HG03135 (cell line): ENCODE data around the gene FAM234A.
"Not testable (repeated sequence)": the region's sequence is repeated elsewhere in the genome, so short reads cannot be mapped to it uniquely, and the experiment has no call there.

Experiments used
- ATAC-seq: cut with Tn5 transposase; IDR thresholded peaks from one replicate; pipeline ENCODE4 v1.9.1; 2021; ENCODE audit warnings: mild to moderate bottlenecking, moderate library complexity; ENCODE audit not compliant: unreplicated experiment

FAM234A gene

DNA sequence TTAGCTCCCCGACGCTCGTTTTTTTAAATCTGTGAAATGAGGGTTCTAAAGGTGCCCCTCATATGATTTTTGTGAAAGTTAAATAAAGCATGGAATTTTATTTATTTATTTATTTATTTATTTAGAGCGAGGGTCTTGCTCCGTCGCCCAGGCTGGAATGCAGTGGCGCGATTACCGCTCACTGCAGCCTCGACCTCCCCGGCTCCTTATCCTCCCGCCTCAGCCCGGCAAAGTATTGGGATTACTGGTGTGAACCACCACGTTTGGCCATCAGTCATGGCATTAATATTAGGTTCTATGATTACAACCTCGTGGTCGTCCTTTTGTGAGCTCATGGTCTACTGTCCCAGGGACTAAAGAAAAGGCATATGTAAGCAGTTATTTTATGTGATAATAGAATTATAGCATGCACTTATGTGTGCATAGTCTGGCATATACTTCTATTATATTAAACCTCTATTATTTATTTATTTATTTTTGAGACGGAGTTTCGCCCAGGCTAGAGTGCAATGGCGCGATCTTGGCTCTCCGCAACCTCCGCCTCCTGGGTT is 4.8 kb upstream of the FAM234A start:
- no peak for ATAC-seq

DNA sequence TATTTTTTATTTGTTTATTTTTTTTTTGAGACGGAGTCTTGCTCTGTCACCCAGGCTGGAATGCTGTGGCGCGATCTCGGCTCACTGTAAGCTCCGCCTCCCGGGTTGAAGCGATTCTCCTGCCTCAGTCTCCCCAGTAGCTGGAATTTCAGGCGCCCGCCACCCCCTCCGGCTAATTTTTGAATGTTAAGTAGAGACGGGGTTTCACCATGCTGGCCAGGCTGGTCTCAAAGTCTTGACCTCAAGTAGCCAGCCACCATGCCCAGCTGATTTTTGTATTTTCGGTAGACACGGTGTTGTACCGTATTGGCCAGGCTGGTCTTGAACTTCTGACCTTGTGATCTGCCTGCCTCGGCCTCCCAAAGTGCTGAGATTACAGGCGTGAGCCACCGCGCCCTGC is 4.3 kb upstream of the FAM234A start:
- ATAC-seq, result not testable (repeated sequence)

DNA sequence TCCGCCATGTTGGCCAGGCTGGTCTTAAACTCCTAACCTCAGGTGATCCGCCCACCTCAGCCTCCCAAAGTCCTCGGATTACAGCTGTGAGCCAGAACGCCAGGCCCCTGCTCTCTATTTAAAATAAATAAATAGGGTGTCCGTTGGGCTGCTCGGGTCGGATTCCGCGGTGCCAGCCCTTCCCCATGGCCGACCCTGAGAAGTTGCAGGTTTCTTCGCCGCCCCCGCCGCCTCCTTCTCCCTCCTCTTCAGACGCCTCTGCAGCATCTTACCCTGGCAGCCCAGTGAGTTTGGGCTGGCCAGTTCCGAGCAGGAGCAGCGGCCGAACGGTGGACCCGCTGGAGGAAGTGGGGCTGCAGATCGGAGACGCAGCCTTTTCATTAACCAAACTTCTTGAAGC is 3.7 kb upstream of the FAM234A start:
- ATAC-seq, result no peak

DNA sequence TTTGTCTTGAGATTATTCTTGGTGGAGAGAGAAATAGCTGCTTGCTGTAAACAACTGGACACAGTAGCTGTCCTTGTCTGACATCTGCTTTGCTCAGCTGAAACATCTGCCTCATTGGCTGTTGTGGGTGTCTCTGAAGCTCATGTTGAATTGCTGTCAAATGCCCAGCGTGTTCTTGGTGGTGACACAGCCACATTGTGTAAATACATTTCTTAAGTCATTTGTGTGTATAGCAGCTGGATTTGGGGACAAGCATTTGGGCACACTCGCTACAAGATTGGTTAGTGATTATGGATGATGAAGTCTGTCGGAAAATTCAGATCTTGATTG is 5.3 kb downstream of the FAM234A start:
- ATAC-seq, result no peak

DNA sequence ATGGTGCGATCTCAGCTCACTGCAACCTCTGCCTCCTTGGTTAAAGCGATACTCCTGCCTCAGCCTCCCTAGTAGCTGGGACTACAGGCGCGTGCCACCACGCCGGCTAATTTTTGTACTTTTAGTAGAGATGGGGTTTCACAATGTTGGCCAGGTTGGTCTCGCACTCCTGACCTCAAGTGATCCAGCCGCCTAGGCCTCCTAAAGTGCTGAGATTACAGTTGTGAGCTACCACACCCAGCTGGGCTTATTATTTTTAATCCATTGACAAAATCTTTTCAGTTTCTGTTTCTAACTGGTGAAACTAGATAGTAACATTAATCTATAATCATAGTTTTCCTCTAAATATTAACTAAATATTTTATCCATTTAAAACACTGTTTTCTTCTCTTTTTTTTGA is 5.9 kb downstream of the FAM234A start:
- no peak for ATAC-seq

DNA sequence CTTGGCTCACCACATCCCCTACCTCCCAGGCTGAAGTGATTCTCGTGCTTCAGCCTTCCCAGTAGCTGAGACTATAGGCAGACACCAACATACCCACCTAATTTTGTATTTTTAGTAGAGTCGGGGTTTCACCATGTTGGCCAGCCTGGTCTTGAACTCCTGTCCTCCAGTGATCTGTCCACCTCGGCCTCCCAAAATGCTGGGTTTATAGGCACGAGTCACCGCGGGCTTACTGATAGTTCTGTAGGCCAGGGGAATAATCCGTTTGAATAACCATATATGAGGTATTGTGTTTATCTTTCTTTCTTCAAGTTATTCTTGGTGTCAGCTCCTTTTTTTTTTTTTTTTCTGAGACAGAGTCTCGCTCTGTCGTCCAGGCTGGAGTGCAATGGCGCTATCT is 7.7 kb downstream of the FAM234A start:
- ATAC-seq, result no peak

DNA sequence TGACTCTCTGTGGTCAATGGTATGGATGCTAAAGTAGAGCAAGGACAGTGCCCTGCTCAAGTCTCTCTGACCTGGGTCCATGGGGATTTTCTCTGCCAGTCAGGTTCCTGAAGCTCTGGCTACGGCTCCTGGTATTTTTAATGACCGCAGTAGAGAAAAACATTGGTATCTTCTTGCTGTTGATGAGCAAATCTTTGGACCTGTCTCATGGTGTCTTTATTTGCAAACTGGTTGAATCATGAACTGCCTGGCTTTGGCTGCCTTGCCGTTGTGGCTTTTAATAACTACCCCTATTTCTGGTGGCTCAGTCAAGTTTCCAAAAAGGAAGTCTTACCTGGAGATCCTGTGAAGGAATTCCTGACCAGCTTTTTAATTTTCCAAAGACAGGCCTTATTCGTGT is 8.7 kb downstream of the FAM234A start:
- ATAC-seq, result no peak

DNA sequence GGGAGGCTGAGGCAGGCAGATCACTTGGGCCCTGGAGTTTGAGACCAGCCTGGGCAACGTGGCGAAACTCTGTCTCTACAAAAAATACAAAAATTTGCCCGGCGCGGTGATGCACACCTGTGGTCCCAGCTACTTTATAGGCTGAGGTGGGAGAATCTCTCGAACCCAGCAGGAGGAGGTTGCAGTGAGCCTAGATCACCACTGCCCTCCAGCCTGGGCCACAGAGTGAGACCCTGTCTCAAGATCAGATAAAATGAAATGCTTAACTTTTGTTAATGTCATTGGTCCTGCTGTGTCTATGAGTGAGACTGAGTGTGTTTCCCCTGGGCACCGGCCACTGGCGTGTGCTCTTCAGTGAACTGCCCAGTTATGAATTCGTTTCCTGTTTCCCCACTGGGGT is 10.5 kb downstream of the FAM234A start:
- no peak for ATAC-seq

DNA sequence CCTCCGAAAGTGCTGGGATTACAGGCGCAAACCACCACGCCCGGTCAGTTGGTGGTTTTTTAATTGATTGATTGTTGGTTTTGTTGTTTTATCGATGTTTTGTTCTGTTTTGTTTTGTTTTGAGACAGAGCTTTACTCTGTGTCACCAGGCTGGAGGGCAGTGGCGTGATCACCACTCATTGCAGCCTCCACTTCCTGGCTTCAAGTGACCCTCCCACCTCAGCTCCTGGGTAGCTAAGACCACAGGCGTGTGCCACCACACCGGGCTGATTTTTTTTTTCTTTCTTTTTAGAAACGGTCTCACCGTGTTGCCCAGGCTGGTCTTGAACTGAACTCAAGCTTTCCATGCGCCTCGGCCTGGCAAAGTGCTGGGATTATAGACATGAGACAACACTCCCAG is 12.4 kb downstream of the FAM234A start:
- no peak for ATAC-seq

DNA sequence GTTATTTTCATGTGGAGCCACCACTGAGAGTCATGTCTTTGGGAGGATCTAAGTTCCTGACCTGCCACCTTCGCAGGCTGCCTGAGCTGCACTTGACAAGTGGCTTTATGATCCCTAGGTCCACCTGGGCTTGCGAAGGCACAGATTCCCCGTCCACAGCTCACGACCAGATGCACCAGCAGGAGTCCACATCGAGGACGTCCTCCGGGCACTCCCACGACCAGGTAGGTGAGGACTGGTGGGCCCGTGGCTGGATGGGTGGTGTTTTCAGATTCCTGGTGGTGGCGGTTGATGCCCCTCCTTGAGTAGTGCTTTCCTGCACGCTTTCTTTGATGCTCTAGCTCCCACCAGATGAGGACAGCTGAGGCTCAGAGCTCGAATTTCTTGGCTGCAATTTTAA is 14.8 kb downstream of the FAM234A start:
- ATAC-seq, result no peak

DNA sequence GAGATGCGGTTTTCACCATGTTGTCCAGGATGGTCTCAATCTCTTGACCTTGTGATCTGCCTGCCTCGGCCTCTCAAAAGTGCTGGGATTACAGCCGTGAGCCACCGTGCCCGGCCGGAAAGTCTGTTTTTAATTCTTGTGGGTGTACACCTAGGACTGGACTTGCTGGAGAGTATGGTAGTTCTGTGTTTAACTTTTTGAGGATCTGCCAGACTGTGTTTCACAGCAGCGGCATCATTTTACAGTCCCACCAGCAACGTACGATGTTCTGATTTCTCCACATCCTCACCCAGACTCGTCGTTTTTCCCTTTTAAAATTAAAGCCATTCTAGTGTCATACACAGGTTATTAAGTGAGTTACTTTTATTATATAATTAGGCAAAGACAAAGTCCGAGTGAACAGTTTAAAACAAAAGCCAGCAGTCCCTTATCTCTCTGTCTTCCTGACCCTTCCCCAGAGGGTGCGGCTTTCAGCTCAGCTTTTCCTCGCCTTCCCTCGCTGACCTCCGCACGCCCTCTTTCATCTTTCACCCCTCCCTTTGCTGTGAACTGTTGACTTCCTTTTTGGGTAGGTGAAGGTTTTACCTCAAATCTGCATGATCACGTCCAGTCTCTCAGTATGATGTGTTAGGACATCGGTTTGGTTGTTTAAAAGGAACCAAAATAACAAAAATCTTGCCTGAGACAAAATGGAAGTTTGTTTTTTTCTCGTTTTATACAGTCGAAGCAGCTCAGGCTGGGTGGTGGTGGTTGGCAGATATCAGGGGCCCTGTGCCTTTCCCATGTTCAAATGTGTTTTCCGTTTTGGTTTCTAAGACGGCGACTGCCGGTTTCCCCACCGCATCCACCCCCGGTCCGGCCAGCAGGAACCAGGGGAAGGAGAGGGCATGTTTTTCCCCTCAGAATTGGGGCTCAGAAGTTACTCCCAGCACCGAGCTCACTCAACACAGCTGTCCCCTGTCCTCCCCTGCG is 18.0 kb downstream of the FAM234A start:
- no peak for ATAC-seq

DNA sequence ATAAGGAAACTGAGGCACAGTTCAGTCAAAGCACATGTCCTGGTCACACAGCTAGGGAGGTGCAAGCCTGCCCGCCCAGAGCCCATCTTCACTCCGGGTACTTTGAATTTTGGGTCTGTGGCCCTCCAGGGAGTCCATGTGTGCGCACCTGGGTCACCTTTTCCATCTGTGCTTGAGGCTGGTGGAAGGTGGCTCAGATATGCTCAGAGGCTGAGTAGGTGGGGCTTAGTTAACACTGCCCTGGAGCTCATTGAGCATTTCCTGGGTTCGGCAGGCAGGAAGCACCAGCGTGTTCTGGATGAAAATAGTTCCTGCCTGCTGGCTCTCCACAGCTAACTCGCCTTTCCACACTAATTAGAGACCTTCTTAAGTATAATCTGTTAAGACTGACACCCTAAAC is 19.2 kb downstream of the FAM234A start:
- ATAC-seq, result no peak

DNA sequence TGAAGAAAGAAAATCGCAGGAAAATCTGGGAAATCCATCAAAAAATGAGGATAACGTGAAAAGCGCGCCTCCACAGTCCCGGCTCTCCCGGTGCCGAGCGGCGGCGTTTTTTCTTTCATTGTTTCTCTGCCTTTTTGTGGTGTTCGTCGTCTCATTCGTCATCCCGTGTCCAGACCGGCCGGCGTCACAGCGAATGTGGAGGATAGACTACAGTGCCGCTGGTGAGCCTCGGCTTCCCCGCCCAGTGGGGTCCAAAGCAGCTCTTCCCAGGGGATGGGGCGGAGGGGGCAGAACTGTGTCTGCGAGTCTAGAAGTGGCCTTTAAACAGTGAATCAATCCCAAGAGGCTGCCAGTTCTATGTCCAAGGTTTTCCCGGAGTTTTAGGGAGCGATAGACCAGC is 19.8 kb downstream of the FAM234A start:
- ATAC-seq, result no peak

DNA sequence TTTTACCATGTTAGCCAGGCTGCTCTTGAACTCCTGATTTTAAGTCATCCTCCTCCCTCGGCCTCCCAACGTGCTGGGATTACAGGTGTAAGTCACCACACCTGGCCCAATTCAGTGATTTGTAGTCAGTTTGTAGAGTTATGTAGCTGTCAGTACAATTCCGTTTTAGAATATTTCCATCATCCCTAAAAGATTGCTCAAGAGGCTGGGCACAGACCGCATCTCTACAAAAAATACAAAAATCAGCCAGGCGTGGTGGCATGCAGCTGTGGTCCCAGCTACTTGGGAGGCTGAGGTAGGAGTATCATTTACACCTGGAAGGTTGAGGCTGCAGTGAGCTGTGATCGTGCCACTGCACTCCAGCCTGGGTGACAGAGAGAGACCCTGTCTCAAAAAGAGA is 20.6 kb downstream of the FAM234A start:
- ATAC-seq, result no peak

DNA sequence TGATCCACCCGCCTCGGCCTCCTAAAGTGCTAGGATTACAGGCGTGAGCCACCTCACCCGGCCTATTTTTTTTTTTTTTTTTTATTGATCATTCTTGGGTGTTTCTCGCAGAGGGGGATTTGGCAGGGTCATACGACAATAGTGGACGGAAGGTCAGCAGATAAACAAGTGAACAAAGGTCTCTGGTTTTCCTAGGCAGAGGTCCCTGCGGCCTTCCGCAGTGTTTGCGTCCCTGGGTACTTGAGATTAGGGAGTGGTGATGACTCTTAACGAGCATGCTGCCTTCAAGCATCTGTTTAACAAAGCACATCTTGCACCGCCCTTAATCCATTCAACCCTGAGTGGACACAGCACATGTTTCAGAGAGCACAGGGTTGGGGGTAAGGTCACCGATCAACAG is 23.5 kb downstream of the FAM234A start:
- ATAC-seq, result not testable (repeated sequence)

DNA sequence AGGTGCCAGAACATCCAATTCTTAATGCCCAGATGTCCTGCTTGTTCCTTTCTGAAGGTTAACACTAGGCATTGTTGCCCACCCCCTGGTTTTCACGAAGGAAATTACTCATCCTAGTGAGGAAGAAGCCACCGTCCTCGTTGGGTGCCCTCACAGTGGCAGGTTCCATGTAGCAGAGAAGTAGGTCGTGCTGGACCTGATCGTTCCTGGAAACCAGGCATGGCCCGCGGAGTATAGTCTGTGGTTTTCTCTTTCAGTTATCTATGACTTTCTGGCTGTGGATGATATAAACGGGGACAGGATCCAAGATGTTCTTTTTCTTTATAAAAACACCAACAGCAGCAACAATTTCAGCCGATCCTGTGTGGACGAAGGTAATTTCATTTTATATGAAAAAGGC is 24.6 kb downstream of the FAM234A start:
- no peak for ATAC-seq

DNA sequence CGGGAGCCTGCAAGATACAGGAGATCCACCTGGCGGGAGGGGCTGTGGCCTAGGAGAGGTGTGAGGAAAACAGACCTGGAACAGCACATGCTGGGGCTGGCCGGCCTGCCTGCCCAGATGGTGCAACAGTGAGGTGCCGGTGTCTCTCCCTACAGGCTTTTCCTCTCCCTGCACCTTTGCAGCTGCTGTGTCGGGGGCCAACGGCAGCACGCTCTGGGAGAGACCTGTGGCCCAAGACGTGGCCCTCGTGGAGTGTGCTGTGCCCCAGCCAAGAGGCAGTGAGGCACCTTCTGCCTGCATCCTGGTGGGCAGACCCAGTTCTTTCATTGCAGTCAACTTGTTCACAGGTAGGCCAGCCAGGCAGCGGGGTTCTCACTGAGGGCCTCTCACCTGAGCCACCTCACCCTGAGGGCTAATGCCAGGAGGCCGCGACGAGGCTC is 25.2 kb downstream of the FAM234A start:
- no peak for ATAC-seq

DNA sequence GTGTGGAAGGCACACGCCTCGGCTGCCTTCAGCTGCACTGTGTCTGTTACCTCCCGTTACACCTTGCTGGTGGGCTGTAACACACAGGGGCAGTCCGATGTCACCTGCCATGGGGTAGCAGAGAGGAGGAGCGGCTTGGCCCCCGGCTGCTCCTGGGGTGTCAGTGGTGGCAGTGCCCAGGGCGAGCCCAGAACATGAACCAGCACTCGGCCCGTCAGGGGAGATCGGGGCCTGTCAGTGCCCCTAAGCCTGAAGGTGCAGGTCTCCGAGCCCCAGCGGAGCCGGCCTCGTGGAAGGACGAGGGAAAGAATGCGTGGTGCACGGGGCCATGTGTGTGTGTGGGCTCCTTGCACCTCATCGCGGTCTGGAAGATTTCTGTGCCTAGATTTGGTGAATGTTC is 25.7 kb downstream of the FAM234A start:
- ATAC-seq, result no peak

DNA sequence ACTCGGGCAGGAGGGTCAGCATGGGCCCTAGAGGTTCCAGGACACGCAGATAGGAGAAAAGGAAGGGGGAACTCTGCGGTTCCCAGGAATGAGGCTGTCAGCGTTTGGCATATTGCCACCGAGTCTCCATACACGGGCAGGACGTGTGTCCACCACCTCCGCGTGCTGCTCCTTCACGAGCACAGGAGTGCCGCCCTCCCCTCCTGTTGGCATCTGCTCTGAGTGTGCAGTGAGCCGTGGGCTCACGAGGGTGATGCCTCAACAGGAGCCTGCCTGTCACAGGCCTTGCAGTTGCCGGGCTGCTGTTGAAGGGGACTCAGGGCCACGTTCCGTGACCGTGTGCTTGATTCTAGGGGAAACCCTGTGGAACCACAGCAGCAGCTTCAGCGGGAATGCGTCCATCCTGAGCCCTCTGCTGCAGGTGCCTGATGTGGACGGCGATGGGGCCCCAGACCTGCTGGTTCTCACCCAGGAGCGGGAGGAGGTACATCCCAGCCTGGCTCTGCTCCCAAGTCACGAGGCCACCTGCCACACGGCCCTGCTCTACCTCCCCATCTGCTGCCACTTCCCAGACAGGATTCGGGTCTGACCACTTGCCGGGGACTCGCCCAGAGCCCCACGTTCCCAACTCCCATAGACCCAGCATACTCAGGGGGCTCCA is 26.5 kb downstream of the FAM234A start:
- ATAC-seq, result no peak

DNA sequence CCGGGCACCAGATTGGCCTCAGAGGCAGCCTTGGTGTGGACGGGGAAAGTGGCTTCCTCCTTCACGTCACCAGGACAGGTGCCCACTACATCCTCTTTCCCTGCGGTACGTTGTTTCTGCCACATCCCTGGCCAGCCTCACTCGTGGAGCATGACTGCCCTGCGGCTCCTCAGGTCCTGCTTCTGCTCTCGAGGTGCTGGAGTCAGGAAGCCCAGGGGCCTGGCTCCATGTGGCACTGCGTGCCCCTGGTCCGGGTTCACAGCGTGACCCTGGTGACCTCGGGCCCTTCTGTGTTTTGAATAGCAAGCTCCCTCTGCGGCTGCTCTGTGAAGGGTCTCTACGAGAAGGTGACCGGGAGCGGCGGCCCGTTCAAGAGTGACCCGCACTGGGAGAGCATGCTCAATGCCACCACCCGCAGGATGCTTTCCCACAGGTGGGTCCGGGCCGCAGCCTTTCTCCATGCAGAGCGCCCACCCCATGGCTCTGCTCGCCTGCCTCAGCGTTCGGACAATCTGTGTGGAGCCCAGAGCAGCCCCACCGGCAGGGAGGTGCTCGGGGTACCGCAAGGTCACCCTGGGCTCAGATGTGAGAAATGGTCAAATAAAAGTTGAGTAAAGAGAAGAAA is 27.6 kb downstream of the FAM234A start:
- ATAC-seq, result no peak

DNA sequence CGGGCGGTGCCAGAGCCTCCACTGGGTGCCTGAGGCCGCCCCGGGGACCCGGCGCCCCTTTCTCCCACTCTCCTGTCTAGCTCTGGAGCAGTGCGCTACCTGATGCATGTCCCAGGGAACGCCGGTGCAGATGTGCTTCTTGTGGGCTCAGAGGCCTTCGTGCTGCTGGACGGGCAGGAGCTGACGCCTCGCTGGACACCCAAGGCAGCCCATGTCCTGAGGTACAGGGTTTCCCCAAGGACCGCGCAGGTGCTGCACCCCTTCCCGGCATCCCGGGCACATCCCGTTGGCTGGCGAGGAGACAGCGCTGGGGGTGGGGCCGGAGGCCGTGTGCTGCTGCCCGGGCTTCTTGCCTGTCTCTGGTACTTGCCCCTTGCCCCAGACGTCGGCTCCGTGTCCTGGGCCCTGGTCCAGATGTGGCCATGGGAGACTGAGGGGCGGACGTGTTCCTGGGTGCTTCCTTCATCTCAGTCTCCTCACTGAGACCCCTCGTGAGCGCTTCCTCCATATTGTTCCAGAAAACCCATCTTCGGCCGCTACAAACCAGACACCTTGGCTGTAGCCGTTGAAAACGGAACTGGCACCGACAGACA is 28.7 kb downstream of the FAM234A start:
- ATAC-seq, result no peak
